Posterior cingulate gyrus (tissue), 11 donors: Measurements from ENCODE around the gene CAMKK1.
"Not testable (repeated sequence)": the region's sequence is repeated elsewhere in the genome, so short reads cannot be mapped to it uniquely, and the experiment has no call there.

Source experiments
- DNase-seq, 10 donors: peaks; one replicate each; pipeline versions ENCODE4 v3.0.0 to v3.0.0-alpha.2; 2020 to 2021; ENCODE audit warnings: mixed read lengths in 3 of 10
- intact Hi-C: fragments of 100-400 bp; cut with DNase I; formaldehyde crosslinking; loops from one replicate; pipeline ENCODE4 v1.15.1; 2023

CAMKK1 gene

DNA sequence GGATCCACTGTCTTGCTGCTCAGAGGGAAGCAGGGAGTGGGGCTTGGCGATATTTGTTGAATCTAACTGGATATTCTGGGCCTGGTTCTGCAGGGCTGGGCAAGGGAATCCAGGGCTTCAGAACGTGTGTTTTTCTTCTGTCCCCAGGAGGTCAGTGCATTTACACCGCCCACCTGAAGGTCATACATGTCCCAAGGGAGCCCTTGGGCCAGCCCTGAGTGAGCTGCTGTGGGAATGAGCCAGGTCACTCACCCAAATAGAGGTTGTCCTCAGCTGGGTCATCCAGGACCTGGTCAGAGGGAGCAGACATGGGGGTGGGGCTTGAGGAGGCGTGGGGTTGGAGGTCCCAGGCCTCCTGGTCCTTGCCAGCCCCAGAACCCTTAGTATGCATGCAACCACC lies 10.6 kb downstream of the CAMKK1 start:
- intact Hi-C loops, result no loop called here
- no peak for DNase-seq

DNA sequence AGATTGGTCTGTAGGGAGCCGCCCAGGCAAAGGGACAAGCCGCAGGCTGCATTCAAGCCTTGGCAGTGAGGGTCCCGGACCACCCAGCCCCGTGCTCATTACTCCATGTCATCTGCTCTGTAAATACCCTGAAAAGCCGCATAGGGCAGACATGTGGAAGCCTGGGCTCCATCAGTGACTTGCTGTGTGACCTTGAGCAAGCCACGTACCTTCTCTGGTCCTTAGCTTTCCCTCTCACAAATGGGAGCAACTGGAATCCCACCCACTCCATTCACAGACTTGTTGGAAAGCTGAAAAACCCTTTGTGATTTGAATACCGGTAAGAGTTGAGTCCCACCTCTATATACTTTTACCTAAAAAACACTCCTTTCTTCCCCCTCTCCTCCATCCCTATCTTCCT lies 11.9 kb downstream of the CAMKK1 start:
- intact Hi-C loops, result no loop called here
- DNase-seq, result no peak

- intact Hi-C loops, result no loop called here
- DNase-seq, result no peak
These were observed 13.0 kb downstream of the CAMKK1 start for GRCh38 chr17:3879591-3880417.

DNA sequence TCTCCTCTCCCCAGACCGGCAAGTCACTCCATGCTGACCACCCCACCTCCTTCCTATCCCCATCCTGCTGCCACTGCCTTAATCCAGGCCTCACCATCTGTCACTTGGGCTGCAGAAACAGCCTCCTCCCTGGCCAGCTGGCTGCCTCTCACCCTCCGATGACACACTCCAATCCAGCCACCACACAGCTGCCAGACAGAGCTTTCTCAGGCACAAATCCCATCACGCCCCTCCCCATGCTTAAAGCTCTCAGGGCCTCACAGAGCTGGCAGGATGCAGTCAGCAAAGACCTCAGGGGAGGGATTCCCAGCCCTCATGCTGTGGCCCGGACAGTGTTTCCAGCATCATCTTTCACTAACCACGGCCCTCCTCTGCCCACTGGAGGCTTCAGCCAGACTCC lies 13.7 kb downstream of the CAMKK1 start:
- peak in 4 of 10 donors; percentile 34 to 93 (median 72) for DNase-seq
- intact Hi-C loops, result no loop called here

DNA sequence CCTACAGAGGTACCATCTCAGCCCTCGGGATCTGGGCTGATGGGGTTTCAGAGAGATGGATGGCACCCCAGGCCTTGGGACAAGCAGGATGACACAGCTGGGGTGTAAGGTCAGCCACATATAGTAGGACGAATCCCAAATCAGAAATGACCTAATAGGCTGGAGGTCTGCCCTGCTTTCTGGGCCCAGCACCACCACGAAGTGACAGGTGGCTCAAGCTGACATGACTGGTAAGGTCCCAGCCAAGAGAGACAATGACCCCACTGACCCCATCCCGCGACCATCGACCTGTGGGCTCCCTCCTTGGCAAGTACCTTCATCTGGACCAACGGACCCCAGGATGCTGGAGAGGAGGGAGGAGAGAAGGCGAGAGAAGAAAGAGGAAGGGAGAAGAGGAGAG lies 15.6 kb downstream of the CAMKK1 start:
- intact Hi-C loops, result no loop called here

DNA sequence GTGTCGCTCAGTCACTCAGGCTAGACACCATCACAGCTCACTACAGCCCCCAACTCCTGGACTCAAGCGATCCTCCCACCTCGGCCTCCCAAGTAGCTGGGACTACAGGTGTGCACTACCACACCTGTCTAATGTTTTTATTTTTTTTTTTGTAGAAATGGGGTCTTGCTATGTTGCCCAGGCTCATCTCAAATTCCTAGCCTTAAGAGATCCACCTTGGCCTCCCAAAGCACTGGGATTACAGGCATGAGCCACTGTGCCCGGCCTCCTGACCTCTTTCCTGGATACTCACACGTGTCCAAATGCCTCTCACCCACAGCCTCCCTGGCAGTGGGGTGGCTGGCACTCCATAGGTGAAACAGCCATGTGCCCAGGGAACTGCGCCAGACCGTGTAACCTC lies 17.5 kb downstream of the CAMKK1 start:
- intact Hi-C loops, result no loop called here
- DNase-seq, result no peak

More for the DNA sequence above, 15.6 kb downstream of the CAMKK1 start:
- DNase-seq, result no peak

- intact Hi-C loops, result no loop called here
- DNase-seq, result no peak
These were observed 19.0 kb downstream of the CAMKK1 start for GRCh38 chr17:3873862-3874261.

DNA sequence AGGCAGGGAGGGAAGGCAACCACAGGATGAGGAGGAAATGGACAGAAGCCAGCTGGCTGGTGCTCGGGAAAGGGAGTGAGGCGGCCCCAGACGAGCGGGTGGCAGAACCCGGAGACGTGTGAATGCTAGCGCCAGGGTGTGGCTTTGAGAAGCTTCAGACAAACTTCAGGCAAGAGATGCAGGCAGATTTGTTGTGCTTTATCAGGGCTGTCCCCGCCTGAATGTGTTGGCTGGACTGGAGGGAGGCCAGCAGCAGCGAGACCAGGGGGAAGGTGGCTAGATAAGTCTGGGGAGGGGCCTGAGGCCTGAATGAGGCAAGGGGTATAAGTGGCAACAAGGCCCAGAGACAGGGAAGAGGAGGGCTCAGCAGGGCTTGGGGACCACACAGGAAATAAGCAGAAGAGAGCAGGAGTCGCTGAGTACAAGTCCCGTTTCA lies 22.0 kb downstream of the CAMKK1 start:
- intact Hi-C loops, result no loop called here
- DNase-seq, result no peak

GRCh38 chr17:3867606-3868005 lies 25.2 kb downstream of the CAMKK1 start:
- no peak for DNase-seq

GRCh38 chr17:3867106-3867505 lies 25.7 kb downstream of the CAMKK1 start:
- intact Hi-C loops, result loop anchor here (10.0 kb wide), 1 partner anchor 138 kb away; no protein-coding TSS in a partner anchor
- no peak for DNase-seq

More at GRCh38 chr17:3867606-3868005, 25.2 kb downstream of the CAMKK1 start:
- intact Hi-C loops, result loop anchor here (10.0 kb wide), 1 partner anchor 137 kb away; no protein-coding TSS in a partner anchor

- DNase-seq, result peak; percentile 49 to 95 (median 67)
- intact Hi-C loops, result loop anchor here (10.0 kb wide), 1 partner anchor 139 kb away; no protein-coding TSS in a partner anchor
These were observed 26.6 kb downstream of the CAMKK1 start for GRCh38 chr17:3866276-3866675.

- intact Hi-C loops, result loop anchor here (10.0 kb wide), 1 partner anchor 140 kb away; no protein-coding TSS in a partner anchor
These were observed 27.7 kb downstream of the CAMKK1 start for GRCh38 chr17:3865176-3865575.

DNA sequence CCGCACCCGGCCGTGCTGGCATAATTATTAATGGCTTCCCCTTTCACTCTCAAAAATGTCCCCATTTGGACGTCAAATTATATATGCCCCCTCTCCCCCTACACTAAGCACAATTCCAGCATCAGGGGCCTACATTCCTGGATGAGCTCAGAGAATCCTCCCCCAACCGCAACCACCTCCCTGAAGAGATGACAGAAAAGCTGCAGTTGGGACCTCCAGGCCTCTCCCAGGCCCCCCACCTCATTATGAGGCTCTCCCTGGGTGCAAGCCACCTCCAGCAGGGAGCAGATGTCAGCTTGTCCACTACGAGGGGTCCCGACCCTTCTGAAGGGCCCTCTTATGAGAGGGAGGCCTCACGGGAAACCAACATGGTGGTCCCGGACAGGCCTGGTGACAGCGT lies 28.3 kb downstream of the CAMKK1 start:
- DNase-seq, result no peak
- intact Hi-C loops, result loop anchor here (10.0 kb wide), 1 partner anchor 140 kb away; no protein-coding TSS in a partner anchor

More at GRCh38 chr17:3865176-3865575, 27.7 kb downstream of the CAMKK1 start:
- DNase-seq, result peak in 3 of 10 donors; percentile 37 to 90 (median 53)

GRCh38 chr17:3861761-3862681 lies 30.8 kb downstream of the CAMKK1 start:
- DNase-seq, result peak in 1 of 10 donors; percentile 87
- intact Hi-C loops, result loop anchor here (10.0 kb wide), 1 partner anchor 143 kb away; no protein-coding TSS in a partner anchor

DNA sequence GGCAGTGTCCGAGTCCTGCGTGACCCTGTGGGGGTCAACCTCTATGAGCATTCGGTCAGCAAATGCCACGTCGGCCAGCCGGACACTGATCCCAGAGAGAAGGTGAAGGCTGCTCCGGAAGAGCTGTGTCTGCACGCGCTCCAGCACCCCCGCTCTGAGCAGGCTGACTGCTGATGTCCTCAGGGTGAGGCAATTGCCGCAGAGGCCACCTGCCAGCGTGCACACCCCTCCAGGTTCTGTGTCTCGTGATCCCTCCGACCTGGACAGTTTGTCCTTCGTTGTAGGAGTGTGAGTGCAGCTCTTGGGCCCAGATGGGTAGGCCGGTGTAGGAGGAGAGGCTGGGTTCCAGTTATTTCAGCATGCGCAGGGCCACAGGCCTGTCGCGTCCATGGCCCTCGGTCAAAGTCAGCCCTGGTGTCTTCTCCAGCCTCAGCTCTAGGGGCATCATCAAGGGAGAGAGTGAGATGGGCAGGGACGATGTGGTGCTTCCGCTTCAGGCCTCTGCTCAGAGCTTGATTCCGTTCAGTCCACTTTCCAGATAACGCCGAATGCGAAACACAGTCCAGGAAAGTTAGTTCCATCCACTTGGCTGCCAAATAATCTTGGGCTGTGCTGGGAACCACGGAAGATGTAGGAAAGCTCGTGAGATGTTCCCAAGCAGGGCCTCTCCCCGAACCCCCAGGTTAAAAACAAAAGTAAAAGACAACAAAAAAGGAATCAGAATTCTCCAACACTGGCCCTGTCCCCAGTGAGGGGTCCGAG lies 31.7 kb downstream of the CAMKK1 start:
- intact Hi-C loops, result loop anchor here (10.0 kb wide), 1 partner anchor 144 kb away; no protein-coding TSS in a partner anchor
- DNase-seq, result peak in 1 of 10 donors; percentile 57

DNA sequence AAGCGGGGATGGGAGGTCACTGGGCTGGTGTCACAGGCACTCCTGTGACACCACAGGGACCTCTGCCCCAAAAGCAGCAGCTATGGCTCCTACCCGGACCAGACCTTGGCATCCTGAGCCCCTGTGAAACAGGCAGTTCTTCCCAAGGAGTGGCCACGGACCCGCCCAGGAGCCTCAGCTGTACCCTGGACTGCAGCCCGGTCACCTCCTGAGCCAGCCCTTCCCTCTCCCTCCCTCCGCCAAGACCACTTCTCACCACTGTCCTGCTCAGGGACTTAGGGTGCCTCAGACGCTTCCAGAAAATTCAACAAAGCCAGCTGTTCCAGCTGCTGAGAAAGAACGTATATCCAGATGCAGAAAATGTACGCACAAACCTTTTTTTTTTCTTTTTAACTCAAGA lies 32.9 kb downstream of the CAMKK1 start:
- intact Hi-C loops, result loop anchor here (10.0 kb wide), 1 partner anchor 145 kb away; no protein-coding TSS in a partner anchor
- DNase-seq, result peak in 1 of 10 donors; percentile 41

DNA sequence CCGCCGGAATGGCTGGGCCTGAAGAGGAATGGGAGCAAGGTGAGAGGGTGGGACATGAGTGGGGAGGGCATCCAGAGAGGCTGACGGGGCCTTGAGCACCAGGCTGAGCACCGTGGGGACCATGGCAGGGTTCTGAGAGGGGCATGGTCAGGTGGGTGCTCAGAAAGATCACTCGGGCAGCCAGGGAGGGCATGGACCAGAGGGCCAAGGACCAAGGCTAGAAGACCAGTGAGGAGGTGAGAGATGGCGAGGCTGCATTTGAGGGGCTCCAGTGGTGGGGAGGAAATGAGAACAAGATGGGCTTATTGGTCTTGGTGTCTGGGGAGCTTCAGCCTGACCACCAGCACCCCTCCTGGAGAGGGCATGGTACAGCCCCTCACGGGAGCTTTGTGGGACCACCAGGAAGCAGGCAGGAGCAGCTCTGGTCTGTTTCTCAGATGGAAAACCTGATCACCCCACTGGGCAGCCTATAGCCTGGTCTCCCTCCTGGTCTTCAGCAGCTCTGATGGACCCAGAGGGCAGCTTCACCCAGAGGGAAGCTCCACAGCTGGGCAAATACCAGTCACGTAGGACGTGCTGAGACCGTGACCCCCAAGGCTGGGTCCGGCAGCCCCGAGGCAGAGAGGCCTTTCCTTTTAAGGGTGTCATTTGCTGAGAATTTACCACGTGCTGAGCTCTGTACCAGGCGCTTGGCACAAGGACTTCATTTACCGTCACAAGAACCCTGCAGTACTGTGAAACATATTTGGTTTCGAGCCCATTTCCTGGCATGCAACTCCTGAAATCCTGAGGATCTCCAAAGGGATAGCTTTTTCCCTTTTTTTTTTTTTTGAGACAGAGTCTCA lies 35.4 kb downstream of the CAMKK1 start:
- peak in 2 of 10 donors; percentile 64 to 79 for DNase-seq
- intact Hi-C loops, result no loop called here

DNA sequence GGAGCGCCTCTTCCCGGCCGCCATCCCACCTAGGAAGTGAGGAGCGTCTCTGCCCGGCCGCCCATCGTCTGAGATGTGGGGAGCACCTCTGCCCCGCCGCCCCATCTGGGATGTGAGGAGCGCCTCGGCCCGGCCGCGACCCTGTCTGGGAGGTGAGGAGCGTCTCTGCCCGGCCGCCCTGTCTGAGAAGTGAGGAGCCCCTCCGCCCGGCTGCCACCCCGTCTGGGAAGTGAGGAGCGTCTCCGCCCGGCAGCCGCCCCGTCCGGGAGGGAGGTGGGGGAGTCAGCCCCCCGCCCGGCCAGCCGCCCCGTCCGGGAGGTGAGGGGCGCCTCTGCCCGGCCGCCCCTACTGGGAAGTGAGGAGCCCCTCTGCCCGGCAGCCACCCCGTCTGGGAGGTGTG lies 38.6 kb downstream of the CAMKK1 start:
- DNase-seq, result peak in 1 of 10 donors; percentile 35
- intact Hi-C loops, result not testable (repeated sequence)

- intact Hi-C loops, result no loop called here
- DNase-seq, result peak in 3 of 10 donors; percentile 17 to 89 (median 81)
These were observed 40.3 kb downstream of the CAMKK1 start for GRCh38 chr17:3852561-3852960.
